DMS79 treated with DMSO at 0.1 percent for 48 hours (cell line): ENCODE data around the gene ZCCHC9.
"Not testable (repeated sequence)": the region's sequence is repeated elsewhere in the genome, so short reads cannot be mapped to it uniquely, and the experiment has no call there.

Experiments
- DNase-seq: peaks from one replicate; lab custom pipeline; 2025; lab: John Stamatoyannopoulos, UW

The ZCCHC9 gene

DNA sequence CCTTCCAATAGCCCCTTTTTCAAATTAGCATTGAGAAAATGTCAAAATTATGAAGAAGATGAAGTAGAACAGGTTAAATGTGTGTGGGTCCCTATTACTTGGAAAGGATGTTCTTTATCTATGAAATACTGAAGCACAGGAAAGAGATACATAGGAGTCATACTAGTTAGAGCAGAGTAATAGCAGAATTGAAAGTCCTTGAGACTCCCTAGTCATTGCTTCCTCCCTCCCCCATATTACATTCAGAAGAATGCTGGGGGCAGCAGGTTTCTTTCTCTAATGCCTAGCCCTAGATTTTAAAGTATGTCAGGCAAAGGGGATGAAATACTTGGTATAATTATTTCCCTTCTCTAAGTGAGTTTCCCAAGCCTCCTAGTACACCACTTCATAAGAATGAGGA, 4.4 kb downstream of the ZCCHC9 start:
- DNase-seq: no peak

DNA sequence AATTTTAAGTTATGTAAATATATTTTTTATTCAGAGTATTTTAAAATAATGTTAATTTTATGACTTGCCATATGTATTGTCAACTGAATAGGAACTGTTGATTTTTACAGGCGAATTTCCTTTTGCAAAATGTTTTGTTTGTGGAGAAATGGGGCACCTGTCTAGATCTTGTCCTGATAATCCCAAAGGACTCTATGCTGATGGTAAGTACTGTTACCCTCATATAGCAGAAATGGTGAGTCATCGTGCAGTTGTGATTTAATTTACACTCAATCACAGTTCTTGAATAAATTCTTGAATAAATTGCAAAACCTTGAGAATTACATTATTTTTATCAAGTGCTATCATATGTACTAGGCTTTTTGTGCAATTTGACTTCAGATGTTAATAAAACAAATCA, 7.4 kb downstream of the ZCCHC9 start:
- DNase-seq: no peak

DNA sequence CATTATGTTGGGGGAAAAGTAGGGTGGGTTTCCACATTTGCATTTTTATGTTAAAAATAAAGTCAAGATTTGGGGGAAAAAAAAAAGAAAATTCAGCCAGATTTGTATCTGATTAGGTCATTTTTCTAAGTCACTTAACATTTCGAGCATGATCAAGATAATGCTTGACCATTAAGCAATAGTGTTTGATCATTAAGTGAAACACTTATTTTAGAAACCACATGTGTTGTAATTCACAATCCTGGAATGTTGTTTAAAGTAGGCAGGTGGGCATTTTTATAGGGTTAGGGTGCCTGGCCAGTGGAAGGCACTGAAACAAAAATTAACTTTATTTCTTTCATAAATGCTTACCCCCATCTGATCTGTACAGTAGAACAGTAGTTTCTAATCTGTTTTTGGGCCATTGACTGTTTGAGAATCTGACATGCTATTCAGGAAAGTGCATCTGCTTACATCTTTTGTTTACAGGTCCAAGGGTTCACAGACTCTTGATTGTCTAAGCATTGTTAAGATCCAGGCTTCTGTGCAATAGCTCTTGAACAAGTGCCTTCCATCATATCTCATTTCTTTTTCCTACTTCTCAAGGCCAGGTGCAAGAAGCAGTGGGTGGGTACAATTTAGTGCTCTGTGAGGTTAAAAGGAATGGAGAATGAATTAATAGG, 9.1 kb downstream of the ZCCHC9 start:
- peak; percentile 98 for DNase-seq

DNA sequence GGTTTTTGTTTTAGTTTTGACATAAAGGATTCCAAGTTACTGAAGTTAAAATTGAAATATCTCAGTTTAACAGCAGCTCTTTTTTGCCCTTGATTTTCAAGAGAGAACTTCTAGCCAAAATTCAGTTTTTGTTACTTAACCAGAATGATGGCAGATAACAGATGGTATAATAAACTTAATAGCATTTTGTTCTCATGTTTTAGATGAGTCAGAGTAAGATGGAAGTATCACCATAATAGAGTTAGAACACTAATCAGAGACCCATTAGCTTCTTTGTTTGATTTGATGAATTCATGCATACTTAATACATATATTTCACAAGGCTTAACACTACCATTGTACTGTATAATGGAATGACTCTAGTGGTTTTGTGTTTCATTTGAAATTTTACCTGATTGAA, 11.9 kb downstream of the ZCCHC9 start:
- no peak for DNase-seq

DNA sequence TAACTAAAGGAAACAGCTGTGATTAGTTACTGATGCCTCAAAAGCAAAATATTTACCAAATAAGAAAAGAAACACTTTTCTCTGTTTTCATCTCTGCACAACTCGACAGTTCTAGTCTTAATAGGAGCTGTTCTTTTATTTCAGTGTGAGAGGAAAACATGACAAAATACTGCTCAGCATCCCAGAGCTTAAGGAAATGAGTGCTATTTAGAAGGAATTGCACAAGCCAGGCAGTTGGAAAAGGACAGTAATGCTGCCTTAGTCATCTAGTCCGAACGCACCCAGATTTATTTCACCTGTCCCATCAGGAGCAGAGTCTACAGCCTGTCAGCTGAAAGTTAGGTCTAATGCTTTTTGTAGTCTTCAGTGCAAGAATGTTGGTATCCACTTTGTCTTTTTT, 12.3 kb downstream of the ZCCHC9 start:
- no peak for DNase-seq

DNA sequence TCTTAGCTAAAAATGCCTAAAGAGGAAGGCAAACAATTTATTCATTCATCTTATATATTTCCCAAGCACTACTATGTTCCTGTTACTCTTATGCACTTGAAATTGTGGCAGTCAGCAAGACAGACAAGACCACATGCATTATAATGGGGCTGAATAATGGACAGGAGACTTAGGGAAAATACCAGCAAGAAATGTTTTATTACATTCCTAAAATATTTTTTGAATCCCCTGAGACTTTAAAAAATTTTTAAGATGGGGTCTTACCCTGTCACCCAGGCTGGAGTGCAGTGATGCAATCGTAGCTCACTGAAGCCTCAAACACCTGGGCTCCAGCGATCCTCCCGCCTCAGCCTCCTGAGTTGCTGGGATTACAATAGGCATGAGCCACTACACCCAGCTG, 13.2 kb downstream of the ZCCHC9 start:
- DNase-seq: no peak

DNA sequence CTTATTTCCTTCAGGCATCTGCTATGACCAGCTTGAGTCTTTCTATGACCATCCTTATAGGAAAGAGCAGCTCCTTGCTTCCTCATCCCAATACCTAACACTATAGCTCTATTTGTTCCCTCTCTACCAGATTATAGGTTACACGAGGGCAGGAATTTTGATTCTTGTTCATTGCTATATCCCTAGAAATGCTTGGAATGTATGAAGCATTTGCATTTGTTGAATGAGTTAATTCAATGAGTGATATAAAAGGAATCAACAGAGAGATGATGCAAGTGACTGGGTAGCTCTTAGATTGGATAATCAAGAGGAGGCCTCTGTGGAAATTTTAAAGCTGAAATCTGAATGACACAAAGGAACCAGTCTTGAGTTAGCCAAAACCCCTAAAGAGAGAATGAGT, 13.9 kb downstream of the ZCCHC9 start:
- no peak for DNase-seq

DNA sequence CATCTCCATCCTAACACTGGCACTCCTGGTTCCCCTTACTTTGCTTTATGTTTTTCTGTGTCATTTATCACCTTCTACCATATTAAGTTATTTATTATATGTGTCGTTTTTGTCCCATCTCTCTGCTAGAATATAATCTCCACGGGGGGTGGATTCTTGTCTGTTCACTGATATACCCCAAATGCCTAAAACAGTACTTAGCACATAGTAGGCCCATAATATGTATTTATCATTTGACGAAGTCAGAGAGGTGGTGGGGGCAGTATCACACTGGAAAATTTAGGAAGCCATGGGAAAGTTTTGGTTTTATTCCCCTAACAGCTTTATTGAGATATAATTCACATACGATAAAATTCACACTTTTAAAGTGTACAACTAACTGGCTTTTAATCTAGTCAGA, 14.4 kb downstream of the ZCCHC9 start:
- DNase-seq: no peak

DNA sequence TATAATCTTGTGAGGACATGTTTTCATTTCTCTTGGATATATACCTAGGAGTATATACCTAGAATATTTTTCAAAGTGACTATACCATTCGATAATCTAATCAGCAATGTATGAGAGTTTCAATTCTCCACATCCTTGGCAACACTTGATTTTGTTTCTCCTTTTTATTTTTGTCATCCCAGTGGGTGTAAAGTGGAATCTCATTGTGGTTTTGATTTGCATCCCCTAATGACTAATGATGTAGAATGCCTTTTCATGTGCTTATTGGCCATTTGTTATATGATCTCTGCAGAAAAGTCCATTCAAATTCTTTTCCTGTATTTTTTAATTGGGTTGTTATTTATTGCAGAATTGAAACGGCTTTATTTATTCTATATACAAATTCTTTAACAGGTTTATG, 15.2 kb downstream of the ZCCHC9 start:
- DNase-seq: no peak

DNA sequence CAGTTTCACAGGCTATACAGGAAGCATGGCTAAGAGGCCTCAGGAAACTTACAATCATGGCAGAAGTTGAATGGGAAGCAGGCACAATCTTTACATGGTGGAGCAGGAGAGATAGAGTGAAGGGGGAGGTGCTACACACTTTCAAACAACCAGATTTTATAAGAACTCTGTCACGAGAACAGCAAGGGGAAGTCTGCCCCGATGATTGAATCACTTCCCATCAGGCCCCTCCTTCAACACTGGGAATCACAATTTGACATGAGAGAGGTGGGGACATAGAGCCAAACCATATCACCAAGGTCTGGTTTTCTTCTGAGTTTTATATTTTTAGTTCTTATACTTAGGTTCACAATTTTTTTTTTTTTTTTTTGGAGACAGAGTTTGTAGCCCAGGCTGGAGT, 16.1 kb downstream of the ZCCHC9 start:
- DNase-seq: no peak

DNA sequence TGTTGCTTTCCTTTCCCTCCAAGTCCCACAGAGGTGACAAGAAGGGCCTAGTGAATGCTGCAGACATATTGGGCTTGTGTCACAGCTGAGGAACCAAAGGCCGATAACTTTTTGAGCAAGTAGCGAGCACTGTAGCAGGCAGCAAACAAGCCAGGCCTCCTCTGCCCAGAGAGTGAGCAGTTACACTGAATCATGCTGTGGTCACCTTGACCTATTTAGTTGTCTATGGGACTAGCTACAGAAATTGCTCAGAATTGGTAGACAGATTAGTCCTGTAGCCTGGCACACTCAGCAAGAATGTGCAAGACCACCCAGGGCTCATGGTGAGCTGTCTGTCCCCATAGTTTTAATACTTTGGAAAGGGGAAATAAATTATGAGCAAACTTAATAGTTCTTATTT, 25.2 kb downstream of the ZCCHC9 start:
- no peak for DNase-seq

DNA sequence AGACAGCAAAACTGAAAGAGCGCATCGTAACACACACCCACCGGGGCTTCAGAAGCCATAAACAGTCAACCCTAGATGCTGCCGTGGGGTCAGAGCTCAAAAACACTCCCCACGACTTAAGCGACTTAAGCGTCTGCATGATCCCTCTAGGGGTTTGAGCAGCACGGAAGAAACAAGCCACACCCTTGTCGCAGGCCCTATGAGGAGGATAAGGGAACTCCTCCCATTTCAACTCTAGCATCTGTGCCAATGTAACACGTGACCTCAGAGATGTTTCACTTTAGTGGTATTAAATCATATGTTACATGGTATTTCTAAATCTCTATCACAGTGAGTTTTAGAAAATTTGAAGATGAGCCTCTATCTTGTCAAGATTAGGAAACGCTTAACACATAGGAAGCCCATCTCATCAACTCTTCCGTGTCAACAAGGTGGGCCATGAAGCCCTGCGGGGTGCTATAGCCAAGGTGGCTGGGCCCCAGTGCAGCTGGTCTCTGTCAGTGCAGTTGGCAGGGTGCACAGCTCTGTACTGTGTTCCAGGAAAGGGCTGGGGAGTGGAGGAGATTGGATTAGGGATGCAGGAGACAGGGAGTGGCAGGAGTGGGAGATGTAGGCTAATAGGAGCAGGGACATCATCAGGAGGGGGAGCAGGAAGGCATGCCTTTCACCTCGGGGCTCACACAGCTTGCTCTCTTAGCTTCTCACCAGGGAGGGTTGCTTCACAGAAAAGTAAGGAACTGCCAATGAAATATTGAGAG, 33.1 kb downstream of the ZCCHC9 start:
- no peak for DNase-seq

DNA sequence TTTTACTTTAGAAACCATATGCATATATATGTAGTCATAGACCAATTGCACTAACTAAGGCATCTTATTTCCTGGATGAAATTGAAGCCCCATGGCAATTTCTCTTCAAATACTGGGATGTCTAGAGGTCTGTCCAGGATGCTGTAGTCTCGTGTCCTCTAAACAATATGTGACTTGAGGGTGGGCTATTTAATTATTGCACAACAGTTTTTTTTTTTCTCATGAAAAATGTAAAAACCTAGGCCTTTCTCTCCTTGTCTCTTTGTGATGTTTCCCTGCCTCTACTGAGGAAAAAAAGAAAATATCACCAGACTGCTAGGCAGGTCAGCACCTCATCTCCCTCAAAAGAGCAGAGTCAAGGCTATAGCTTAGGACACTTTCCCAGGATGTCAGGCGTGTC, 34.6 kb downstream of the ZCCHC9 start:
- DNase-seq: no peak

DNA sequence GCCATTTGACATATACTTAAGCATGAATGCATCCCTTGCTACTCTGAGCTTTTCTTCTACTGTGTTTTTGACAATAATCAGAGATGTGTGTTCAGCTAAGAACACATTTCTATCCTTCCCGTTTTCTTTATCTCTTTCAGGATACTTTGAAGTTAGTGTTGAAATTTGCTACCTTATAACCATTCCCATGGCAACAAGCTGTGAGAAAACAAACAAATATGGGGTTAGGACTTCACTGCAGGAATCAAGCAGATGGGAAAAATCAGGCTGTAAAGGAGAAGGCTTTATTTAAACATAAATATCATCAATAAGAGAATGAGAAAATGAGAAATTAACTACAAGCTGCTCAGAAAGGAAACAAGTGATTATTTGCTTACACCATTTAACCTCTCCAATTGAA, 35.2 kb downstream of the ZCCHC9 start:
- DNase-seq: no peak

DNA sequence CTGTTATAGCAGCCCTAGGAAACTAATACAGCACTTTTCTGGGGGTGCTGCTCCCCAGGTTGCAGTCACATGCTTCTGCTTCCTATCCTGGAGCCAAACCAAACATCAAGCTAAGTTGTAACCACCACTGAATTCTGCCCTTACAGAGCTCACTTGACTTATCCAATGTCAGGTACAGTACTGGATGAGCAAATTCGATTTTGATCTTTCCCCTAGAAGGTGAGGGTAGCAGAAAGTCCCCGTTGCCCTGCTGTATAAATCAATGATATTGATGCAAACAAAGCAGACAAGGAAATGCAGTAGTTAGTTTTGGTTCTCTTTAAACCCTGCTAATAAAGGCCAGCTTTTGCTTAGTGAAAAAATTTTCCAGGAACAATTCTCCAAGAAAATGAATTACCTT, 36.4 kb downstream of the ZCCHC9 start:
- no peak for DNase-seq

DNA sequence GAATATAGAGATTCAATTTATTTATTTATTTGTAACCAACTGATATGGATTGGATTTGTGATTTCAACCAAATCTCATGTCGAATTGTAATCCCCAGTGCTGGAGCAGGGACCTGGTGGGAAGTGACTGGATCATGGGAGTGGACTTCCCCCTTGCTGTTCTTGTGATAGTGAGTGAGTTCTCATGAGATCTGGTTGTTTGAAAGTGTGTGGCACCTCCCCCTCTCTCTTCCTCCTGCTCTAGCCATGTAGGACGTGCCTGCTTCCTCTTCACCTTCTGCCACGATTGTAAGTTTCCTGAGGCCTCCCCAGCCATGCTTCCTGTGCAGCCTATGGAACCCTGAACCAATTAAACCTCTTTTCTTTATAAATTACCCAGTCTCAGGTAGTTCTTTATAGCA, 36.8 kb downstream of the ZCCHC9 start:
- not testable (repeated sequence) for DNase-seq

DNA sequence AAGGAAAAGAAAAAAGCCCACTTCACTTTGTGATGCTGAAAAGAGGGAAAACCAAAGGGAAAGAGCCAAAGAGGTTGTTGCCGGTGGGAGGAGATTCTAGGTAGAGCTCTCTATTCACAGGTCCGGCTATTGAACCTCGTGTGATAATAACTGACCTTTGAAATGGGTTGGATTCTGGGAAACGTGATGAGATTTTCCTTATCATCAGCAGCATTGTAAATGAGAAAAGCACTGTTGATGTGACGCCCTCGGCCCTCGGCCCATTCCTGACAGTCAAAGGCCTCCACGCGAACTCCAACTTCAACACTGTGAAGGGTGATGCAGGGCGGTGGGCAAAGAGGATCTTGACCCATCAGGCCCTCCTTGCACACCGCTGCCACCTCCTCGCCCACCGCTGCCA, 43.3 kb downstream of the ZCCHC9 start:
- no peak for DNase-seq

DNA sequence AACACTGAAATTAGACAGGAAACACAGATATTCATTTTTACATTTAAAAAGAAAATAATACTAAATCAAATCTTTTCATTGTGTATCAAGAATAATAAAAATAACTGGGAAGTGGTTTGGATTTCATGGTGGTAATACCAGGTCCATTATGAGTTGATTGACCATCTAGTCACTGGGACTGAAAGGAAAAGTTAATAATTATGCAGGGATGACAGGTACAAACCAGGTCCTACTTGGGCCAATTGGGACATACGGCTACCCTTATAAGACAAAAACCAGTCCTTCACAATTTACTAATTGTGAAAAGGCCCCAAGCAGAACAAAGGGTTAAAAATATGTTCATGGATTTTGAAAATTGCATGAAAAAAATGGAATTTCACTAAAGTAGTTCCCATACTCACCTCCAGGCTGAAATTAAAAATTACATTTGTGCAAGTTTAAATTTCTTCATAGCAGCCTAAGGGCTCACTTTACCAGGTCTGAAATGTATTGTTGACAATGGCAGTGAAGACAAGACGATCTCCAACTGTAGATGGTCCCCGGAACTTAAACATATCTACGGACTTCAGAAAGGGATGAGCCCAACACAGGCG, 44.1 kb downstream of the ZCCHC9 start:
- no peak for DNase-seq

DNA sequence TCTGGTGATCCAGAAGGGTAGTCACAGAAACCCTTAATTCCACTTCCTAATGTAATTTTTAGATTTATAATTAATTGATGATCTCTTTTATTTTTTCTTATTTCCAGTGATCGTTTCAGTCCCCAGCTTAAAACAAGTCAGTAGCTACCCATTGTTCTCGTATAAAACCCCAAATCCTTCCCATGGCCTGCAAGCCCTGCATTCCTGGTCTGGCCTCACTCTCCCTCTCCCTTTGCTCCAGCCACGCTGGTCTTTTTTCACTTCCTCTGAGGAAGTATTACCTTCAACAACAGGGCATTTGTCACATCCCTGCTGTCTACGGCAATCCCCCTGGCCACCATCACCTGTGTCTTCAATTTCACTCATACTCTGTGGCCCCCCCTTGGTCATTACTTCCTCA, 47.8 kb downstream of the ZCCHC9 start:
- DNase-seq: no peak

DNA sequence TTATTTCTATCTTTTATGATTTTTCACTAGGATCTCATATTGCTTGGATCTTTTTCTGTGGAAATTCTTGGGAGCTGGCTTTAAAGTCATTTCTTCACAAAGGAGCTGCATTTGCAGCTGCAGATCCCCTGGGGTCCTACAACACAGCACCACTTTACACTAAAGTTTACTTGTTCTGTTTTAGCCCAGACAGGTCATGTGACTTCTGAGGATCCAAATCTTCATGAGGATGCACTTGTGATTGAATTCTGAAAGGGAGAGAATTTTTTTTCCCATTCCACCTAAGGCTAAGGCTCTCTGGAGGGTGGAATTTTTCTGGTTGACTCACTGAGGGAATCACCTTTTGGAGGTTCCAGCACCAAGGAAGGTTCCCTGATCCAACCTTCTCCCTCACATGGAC, 49.1 kb downstream of the ZCCHC9 start:
- DNase-seq: no peak

DNA sequence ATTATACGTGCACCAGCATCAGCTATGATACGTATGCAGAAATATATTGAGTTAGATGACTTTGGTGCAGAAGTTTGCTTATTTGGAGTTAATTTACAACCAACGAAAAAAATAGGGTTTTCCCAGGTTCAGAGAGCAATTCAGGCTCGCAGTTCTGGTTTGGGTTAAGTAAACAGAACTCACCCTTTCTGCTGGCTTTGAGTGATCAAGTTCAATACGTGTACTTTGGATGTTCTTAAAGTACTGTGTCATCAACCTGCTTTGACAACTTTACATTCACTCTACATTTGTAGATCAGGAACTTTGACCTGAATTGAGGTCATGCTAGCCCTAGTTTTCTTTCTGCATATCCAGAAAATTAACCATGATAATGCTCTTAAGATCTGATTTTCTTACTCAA, 51.8 kb downstream of the ZCCHC9 start:
- no peak for DNase-seq

DNA sequence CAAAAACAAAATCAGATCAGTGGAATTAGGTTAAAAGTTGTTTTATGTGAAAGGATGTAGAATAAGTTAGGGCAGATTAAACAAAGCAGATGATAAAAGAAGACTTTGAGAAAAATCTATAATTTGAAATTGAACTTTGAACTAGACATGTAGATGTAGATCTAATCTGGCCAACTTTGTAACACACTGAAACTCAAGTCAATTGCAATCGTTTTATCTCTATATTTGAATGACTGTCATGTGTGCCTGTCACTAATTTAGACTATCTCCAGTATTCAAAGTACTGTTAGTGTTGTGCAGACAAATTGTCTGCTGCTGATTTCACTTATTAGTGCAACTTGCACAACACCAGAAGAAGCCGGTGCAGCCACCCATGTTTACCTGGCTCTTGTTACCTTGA, 52.7 kb downstream of the ZCCHC9 start:
- no peak for DNase-seq
